Hematopoietic multipotent progenitor cell treated with erythropoietin and hydrocortisone succinate and interleukin-3 and kit ligand, for 4 days (in vitro differentiated cells): Measurements from ENCODE around the gene MRPS18A.
"Not testable (repeated sequence)": the region's sequence is repeated elsewhere in the genome, so short reads cannot be mapped to it uniquely, and the experiment has no call there.

Source experiments
- DNase-seq: peaks from one replicate; pipeline ENCODE4 v3.0.0-alpha.2; 2015

Gene MRPS18A

DNA sequence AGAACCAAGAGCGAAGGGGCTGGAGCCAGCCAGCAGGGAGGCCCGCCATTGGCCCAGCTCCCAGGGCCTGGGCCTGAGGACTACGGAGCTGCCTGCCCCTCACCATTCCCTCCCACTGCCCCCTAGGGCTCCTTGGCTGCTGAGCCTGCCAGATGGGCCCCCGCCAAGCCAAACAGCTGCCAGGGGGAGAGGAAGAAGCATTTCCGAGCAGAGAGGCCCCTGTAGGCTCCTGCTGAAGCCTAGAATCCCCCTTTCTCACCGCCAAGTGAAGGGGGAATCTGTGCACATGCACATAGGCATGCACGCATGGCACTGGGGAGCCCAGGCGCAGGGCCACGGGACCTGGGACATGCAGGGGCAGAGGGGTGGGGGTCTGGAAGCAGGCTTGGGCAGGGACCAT, 28.5 kb upstream of the MRPS18A start:
- no peak for DNase-seq

DNA sequence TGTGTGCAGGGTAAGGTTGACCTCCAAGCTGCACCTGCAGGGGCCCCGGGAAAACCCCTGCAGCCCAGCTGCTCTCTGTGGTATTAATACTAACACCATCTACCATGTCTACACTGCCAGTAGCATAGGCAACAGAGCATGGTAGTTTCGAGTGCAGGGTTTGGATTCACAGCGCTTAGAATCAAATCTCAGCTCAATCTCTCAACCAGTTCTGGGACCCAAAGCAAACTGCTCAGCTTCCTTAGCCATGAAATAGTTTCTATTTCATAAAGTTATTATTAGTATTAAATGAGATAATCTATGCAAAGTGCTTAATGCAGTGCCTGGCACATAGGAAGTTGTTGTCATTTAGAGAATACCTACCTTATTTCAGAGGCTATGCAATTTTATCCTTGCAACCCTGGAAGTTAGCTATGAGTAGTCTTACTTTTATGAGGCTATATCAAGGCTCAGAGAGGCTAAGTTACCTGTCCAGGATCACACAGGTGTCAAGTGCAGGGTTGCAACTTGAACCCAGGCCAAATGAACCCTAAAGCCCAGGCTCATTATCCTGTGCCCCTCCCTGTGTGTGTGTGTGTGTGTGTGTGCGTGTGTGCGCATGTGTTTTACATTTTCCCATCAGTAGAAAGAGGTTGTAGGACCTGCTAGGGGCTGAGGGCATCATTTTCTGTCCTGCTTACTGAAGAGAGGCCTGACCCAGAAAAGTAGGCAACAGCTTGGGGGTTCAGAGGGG, 27.6 kb upstream of the MRPS18A start:
- DNase-seq = no peak

DNA sequence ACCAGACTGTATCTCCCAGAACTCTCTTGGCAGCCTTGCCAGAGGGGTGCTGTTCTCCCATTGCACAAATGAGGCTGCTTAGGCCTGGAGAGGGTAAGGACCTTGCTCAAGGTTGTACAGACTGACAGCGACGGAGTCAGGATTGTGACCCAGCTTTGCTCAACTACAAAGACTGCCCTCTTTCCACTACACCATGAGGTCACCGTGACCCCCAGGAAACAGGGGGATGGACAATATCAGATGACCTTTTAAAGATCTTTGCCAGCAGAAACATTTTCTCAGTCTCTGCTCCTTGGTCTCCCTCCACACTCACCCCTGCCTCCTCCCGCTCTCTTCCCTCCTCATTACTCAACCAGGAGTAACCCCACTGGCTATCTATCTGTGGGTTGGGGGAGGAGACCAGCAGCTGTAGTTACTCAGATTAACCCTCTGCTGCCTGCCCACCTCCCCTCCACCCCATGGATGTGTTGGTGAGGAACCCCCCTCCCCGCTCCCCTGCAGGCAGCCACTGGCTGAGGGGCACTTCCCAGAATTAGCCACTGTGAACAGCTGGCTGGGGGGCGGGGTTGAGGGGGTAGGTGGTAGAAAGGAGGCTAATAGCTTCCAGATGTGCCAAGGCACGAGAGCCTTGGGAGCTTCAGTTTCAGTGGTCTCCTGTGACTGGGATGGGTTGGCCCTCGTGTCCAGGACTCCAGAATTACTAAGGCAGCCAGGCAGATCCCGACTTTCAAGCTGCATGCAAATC, 26.9 kb upstream of the MRPS18A start:
- peak; percentile 44 for DNase-seq

- no peak for DNase-seq
These were observed 26.2 kb upstream of the MRPS18A start for GRCh38 chr6:43713643-43714310.

- no peak for DNase-seq
These were observed 25.0 kb upstream of the MRPS18A start for GRCh38 chr6:43712579-43712978.

DNA sequence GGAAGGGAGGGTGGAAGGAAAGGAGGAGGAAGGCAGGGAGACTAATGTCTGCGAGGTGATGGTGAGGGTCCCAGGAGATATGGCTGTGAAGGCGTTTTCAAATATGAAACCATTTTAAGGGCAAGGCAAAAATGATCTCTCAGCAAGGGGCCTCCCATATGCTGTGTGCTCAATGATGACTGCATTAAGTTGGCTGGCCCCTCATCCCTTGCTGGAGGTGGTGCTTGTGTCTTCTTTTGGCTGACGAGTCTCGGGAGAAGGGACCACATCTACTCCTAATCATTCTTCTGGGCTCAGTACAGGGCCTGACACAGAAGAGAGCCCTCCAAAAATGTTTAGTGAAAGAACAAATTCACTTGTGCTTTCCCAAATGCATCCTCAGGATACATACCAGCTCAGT, 23.0 kb upstream of the MRPS18A start:
- DNase-seq = no peak

- no peak for DNase-seq
These were observed 22.2 kb upstream of the MRPS18A start for GRCh38 chr6:43709654-43710303.

- no peak for DNase-seq
These were observed 21.5 kb upstream of the MRPS18A start for GRCh38 chr6:43708860-43709653.

DNA sequence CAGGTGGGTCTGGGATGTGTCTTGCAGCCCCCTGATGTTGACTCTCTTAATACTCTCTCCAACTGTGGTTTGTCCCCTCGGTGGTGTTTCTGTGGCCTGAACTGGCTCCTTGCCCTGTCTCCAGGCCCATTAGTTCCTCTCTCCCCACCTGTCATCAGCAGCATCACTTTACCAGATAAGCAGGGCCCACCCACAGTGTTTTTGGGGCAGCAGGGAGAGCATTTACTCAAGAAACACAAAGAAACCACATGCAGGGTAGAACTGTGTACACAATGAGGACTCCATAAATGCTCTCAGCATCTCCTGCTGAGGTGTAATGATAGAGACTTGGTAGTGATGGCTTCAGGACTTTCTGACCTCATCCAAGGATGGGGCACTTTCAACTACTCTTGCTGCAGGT, 20.2 kb upstream of the MRPS18A start:
- no peak for DNase-seq

DNA sequence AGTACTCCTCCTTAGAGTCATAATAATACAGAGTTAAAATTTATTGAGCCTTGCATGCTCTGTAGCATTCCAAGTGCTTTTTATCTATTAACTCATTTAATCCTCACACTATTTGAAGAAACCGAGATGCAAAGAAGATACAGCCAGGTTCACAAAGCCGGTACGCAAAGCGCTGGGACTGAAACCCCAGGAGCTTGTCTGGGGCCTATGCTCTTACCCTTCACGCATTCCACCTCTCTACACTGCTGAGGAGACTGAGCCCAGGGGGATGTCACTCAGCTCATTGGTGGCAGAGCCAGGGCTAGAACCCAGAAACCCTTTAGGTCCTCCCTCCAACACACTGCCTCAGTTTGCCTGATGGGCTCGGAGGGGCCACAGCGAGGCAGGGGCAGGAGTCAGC, 19.7 kb upstream of the MRPS18A start:
- no peak for DNase-seq

GRCh38 chr6:43706788-43707187, 19.2 kb upstream of the MRPS18A start:
- no peak for DNase-seq

DNA sequence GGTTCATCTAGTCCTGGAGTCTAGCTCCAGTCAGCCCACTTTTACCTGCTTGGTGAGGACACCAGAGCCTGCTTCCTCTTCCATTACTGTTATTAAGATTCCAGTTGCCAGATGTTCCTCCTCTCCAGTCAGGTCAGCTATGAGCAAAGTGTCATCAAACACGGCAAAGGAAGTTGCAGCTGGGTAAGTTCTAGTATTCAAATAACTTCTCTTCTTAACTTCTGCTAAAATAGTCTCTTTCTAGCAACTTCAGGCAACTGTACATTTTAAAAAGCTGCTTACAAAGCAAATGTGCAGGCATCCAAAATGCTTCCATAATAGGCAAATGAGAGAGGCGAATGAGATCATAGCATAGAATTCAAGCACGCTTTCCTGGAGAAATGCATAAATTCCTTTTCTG, 18.4 kb upstream of the MRPS18A start:
- peak; percentile 43 for DNase-seq

DNA sequence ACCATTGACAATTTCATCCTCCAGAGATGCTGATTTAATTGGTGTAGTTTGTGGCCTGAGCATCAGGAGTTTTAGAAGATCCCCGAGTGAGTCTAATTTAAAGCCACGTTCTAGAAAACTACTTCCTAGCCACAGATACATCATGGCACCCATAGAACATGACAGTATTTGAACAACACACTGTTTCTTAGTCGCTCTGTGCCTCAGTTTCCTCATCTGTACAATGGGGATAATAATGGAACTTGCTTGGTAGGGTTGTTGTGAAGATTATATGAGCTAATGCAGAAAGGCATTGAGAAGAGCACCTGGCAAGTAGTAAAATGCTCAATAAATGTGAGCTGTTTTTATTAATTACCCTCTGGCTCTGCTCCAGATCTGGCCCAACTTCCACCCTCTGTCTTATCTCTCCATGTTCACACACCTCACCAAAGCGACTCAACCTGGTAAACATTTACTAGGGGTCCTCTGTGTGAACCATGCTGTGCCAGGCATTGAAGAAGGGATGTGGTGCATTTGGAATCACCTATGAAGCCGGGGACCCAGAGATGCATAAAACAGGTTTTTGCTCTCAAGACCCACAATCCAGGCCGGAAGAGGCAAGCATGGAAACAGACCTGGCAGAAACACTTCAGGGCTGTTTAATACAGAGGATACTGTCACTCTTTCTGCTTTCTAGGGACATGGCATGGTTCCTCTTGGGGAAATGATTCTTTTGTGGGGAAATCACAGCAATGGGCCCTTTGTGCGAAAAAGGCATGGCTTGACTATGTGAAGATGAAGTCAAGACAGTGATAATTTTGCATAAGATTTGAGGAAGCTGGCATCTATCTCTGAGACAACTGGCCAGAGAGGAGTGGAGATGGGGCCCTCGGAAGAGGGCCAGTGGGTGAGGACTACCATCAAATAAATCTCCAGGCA, 16.2 kb upstream of the MRPS18A start:
- DNase-seq = no peak

DNA sequence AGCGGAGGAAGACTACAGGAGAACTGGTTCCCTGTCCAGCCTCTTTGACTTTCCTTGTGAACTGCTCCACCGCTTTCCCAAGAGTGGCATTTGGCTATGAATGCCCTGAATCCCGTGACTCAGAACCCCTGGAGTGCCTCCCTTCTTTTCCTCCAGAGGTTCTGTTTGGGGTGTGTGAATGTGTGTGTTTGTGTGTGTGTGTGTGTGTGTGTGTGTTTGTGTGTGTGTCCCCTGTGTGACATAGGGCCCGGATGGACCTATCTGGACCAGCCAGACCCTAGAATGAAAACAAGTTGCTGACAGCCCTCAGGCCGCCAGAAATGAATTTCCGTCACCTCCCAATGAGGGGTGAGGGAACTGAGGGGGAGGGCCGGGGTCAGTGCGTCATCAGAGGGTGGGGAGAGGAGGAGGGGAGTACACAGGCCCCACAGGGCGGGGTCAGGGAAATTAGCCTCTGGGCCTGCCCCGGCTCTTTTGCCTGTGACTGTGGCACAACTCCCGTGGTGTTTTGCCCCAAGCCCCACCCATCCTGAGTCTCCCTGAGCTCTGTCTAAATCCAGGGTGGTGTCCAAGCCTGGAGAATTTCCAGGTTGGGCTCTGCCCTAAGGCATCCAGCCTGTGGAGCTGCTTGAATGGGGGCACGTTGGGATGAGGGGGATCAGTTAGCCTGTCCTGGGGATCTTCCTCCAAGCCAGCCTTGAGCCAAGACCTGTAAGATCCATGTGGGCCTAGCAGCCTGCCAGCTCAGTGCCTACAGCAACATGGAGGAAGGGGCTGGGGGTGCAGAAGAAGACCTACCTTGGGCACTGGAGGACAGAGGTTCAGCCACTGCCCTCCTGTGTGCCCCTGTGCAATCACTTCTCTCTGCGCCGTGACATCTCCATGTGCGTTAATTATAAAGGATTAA, 15.2 kb upstream of the MRPS18A start:
- peak; percentile 92 for DNase-seq

DNA sequence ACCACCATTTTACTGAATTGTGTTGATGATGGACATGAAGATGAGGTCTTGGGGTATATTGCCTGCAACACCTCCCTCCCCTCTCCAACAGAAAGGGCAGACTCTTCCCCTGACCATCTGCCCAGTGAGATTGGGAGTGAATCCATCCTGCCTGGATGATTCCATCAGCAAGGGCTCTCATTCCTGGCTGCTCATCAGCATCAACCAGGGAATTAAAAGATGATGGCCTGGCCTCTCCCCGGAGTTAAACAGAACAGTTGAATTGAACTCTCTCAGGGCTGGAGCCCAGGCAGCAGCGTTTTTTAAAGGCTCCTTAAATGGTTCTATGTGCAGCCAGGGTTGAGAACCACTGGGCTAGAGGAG, 14.6 kb upstream of the MRPS18A start:
- no peak for DNase-seq

- DNase-seq = not testable (repeated sequence)
These were observed 13.5 kb upstream of the MRPS18A start for GRCh38 chr6:43700939-43701560.

GRCh38 chr6:43699564-43700186, 12.1 kb upstream of the MRPS18A start:
- DNase-seq = no peak

- no peak for DNase-seq
These were observed 11.2 kb upstream of the MRPS18A start for GRCh38 chr6:43698584-43699349.

DNA sequence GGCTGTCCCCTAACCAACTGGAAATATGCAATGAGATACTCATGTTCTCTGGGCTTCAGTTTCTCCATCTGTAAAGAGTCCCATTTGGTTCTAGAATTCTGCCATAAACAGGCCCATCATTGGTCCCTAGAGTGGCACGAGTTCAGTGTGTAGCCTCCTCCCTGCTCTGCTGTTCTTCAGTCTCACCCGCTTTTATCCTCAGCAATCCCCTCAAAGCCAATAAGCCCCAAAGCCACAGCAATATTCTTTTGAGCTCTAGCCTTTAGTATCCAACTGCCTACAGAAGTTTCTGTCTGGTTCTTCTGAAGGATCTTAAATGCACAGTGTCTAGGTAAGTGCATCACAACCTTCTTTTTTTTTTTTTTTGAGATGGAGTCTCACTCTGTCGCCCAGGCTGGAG, 9.8 kb upstream of the MRPS18A start:
- no peak for DNase-seq
